ENCODE data around the gene POLD2. TPM values are rescaled to one million over a fixed set of nuclear protein-coding genes. Genes with fewer than 3 reads are reported as not detected.

POLD2 gene
- total RNA-seq, 1 experiment from 2014 or later: 154 TPM

DNA sequence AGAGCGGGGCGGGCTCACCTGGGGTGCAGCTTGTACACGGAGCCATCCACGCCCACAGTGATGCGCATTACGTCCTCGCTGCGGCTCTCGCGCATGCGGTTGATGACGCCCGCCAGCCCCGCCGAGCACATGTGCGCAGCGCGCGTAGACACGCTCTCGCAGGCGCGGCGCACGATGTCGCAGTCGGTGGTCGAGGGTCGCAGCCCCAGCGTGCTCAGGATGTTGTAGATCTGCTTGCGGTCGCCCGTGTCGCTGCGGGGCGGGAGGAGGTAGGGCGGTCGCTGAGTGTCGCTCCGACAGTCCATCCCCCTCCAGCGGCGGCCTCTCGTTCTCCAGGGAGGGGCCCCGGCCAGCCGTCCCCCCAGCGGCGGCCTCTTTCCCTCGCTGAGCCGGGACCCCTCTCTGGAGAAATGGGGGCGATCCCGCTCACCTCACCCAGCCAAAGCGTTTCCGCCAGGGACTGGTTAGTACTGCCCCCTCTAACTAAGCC is 22.2 kb upstream of the POLD2 start (continued):
- TF ChIP-seq, protein P1, sequence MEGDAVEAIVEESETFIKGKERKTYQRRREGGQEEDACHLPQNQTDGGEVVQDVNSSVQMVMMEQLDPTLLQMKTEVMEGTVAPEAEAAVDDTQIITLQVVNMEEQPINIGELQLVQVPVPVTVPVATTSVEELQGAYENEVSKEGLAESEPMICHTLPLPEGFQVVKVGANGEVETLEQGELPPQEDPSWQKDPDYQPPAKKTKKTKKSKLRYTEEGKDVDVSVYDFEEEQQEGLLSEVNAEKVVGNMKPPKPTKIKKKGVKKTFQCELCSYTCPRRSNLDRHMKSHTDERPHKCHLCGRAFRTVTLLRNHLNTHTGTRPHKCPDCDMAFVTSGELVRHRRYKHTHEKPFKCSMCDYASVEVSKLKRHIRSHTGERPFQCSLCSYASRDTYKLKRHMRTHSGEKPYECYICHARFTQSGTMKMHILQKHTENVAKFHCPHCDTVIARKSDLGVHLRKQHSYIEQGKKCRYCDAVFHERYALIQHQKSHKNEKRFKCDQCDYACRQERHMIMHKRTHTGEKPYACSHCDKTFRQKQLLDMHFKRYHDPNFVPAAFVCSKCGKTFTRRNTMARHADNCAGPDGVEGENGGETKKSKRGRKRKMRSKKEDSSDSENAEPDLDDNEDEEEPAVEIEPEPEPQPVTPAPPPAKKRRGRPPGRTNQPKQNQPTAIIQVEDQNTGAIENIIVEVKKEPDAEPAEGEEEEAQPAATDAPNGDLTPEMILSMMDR (IDR thresholded peaks at IDR 0.05): no peak
- TF ChIP-seq, protein P2, sequence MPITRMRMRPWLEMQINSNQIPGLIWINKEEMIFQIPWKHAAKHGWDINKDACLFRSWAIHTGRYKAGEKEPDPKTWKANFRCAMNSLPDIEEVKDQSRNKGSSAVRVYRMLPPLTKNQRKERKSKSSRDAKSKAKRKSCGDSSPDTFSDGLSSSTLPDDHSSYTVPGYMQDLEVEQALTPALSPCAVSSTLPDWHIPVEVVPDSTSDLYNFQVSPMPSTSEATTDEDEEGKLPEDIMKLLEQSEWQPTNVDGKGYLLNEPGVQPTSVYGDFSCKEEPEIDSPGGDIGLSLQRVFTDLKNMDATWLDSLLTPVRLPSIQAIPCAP (CRISPR knock-in tag; IDR thresholded peaks at IDR 0.05): peak; percentile 99
- TF ChIP-seq SMAD4 (CRISPR knock-in tag; IDR thresholded peaks at IDR 0.05) (peak; percentile 97), ESRRA (CRISPR knock-in tag; IDR thresholded peaks at IDR 0.05; ENCODE audit: borderline replicate concordance) (peak; percentile 98), MYBL2 (CRISPR knock-in tag; IDR thresholded peaks at IDR 0.05) (peak; percentile 99), ZNF263 (CRISPR knock-in tag; IDR thresholded peaks at IDR 0.05; ENCODE audit: low read depth) (no peak; the same call in 1 of the 2 replicates), CREM (CRISPR knock-in tag; IDR thresholded peaks at IDR 0.05) (peak; percentile 75; the same call in 1 of the 2 replicates), ELF4 (CRISPR knock-in tag; IDR thresholded peaks at IDR 0.05; ENCODE audit: low read depth) (peak; percentile 94), FOXP1 (CRISPR knock-in tag; IDR thresholded peaks at IDR 0.05; ENCODE audit: borderline replicate concordance) (peak; percentile 100), ATF1 (CRISPR knock-in tag; IDR thresholded peaks at IDR 0.05) (peak; percentile 68), ZNF317 (CRISPR knock-in tag; IDR thresholded peaks at IDR 0.05; ENCODE audit: borderline replicate concordance, low read depth) (peak; percentile 65), HMGA2 (CRISPR knock-in tag; IDR thresholded peaks at IDR 0.05) (no peak), CREB1 (CRISPR knock-in tag; IDR thresholded peaks at IDR 0.05) (peak; percentile 98), ZNF396 (CRISPR knock-in tag; IDR thresholded peaks at IDR 0.05; ENCODE audit: borderline replicate concordance) (no peak), TCF7 (CRISPR knock-in tag; IDR thresholded peaks at IDR 0.05; ENCODE audit: low read depth) (peak; percentile 99), ZNF232 (CRISPR knock-in tag; IDR thresholded peaks at IDR 0.05) (peak; percentile 98), RELA (CRISPR knock-in tag; IDR thresholded peaks at IDR 0.05; ENCODE audit: borderline replicate concordance) (peak; percentile 99), NFATC4 (CRISPR knock-in tag; IDR thresholded peaks at IDR 0.05) (no peak), ZNF671 (CRISPR knock-in tag; IDR thresholded peaks at IDR 0.05) (no peak), KAT7 (CRISPR knock-in tag; IDR thresholded peaks at IDR 0.05; ENCODE audit: borderline replicate concordance) (peak; percentile 99), ZNF219 (CRISPR knock-in tag; IDR thresholded peaks at IDR 0.05; ENCODE audit: borderline replicate concordance) (peak; percentile 99), ZNF423 (CRISPR knock-in tag; IDR thresholded peaks at IDR 0.05) (no peak), JUN (CRISPR knock-in tag; IDR thresholded peaks at IDR 0.05) (peak; percentile 99), FOXK1 (CRISPR knock-in tag; IDR thresholded peaks at IDR 0.05) (peak; percentile 98), ZNF138 (CRISPR knock-in tag; conservative IDR thresholded peaks at IDR 0.05) (peak; percentile 94)
- TF ChIP-seq, protein P3, sequence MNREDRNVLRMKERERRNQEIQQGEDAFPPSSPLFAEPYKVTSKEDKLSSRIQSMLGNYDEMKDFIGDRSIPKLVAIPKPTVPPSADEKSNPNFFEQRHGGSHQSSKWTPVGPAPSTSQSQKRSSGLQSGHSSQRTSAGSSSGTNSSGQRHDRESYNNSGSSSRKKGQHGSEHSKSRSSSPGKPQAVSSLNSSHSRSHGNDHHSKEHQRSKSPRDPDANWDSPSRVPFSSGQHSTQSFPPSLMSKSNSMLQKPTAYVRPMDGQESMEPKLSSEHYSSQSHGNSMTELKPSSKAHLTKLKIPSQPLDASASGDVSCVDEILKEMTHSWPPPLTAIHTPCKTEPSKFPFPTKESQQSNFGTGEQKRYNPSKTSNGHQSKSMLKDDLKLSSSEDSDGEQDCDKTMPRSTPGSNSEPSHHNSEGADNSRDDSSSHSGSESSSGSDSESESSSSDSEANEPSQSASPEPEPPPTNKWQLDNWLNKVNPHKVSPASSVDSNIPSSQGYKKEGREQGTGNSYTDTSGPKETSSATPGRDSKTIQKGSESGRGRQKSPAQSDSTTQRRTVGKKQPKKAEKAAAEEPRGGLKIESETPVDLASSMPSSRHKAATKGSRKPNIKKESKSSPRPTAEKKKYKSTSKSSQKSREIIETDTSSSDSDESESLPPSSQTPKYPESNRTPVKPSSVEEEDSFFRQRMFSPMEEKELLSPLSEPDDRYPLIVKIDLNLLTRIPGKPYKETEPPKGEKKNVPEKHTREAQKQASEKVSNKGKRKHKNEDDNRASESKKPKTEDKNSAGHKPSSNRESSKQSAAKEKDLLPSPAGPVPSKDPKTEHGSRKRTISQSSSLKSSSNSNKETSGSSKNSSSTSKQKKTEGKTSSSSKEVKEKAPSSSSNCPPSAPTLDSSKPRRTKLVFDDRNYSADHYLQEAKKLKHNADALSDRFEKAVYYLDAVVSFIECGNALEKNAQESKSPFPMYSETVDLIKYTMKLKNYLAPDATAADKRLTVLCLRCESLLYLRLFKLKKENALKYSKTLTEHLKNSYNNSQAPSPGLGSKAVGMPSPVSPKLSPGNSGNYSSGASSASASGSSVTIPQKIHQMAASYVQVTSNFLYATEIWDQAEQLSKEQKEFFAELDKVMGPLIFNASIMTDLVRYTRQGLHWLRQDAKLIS (CRISPR knock-in tag; IDR thresholded peaks at IDR 0.05; ENCODE audit: borderline replicate concordance): peak; percentile 95; the same call in 1 of the 2 replicates
- TF ChIP-seq, protein P4, sequence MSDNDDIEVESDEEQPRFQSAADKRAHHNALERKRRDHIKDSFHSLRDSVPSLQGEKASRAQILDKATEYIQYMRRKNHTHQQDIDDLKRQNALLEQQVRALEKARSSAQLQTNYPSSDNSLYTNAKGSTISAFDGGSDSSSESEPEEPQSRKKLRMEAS (CRISPR knock-in tag; IDR thresholded peaks at IDR 0.05): peak; percentile 100
- TF ChIP-seq, protein P5, sequence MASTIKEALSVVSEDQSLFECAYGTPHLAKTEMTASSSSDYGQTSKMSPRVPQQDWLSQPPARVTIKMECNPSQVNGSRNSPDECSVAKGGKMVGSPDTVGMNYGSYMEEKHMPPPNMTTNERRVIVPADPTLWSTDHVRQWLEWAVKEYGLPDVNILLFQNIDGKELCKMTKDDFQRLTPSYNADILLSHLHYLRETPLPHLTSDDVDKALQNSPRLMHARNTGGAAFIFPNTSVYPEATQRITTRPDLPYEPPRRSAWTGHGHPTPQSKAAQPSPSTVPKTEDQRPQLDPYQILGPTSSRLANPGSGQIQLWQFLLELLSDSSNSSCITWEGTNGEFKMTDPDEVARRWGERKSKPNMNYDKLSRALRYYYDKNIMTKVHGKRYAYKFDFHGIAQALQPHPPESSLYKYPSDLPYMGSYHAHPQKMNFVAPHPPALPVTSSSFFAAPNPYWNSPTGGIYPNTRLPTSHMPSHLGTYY (CRISPR knock-in tag; IDR thresholded peaks at IDR 0.05): no peak
- TF ChIP-seq, protein P6, sequence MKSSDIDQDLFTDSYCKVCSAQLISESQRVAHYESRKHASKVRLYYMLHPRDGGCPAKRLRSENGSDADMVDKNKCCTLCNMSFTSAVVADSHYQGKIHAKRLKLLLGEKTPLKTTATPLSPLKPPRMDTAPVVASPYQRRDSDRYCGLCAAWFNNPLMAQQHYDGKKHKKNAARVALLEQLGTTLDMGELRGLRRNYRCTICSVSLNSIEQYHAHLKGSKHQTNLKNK (CRISPR knock-in tag; IDR thresholded peaks at IDR 0.05): no peak
- TF ChIP-seq, protein P7, sequence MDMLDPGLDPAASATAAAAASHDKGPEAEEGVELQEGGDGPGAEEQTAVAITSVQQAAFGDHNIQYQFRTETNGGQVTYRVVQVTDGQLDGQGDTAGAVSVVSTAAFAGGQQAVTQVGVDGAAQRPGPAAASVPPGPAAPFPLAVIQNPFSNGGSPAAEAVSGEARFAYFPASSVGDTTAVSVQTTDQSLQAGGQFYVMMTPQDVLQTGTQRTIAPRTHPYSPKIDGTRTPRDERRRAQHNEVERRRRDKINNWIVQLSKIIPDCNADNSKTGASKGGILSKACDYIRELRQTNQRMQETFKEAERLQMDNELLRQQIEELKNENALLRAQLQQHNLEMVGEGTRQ (CRISPR knock-in tag; IDR thresholded peaks at IDR 0.05): no peak
- TF ChIP-seq, protein P8, sequence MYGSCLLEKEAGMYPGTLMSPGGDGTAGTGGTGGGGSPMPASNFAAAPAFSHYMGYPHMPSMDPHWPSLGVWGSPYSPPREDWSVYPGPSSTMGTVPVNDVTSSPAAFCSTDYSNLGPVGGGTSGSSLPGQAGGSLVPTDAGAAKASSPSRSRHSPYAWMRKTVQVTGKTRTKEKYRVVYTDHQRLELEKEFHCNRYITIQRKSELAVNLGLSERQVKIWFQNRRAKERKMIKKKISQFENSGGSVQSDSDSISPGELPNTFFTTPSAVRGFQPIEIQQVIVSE (CRISPR knock-in tag; IDR thresholded peaks at IDR 0.05; ENCODE audit: borderline replicate concordance): no peak

All from WTC11 (cell line).